GM12875 (cell line): Measurements from ENCODE around the gene IL1RAPL2.
"Not testable (repeated sequence)": the region's sequence is repeated elsewhere in the genome, so short reads cannot be mapped to it uniquely, and the experiment has no call there.

Experiments used
- H3K4me3 ChIP-seq: one replicate; pipeline ENCODE4 v1.5.1; 2011; ENCODE audit warnings: low read depth, low read length, control low read depth
- CTCF ChIP-seq: IDR thresholded peaks from 2 replicates; pipeline ENCODE4 v1.5.1; 2011; ENCODE audit warnings: low read depth, mild to moderate bottlenecking, control low read depth, inconsistent platforms, low read length, moderate library complexity, borderline replicate concordance; ENCODE audit not compliant: insufficient read depth

IL1RAPL2 gene

DNA sequence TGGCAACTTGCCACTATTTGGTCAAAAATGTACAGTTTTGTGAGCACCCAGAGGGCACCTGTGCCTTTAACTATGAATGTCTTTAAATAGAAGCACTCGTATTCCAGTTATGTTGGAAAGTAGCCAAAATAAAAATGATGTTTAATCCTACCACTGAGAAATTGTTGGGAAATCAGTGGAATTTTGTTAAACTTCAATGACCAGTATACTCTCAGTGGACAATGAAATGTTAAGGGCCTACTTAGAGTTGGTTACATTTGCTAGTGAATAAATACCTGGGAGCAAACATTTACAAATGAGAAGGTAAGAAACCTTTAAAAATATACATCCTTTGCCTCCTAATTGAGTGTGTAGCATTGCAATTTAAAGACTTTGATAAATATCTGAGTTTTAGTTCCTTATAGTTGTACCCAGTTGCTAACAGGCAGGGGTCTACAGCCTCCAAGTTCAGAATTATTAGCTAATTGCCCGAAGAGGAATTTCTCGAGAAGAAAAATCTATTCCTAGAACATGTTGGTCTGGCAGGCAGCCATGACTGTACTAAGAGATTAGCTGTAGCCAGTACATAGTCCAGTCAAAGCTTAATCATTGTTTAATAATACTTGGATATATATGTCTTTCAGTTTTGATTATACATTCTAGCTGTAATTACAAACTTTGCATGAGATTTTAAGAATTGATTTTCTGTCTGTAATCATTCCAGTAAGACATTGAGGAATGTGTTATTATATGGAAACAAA is 93.2 kb downstream of the IL1RAPL2 start:
- H3K4me3 ChIP-seq: no peak overlapping the region
- no peak for TF ChIP-seq CTCF

- no peak for TF ChIP-seq CTCF
- H3K4me3 ChIP-seq: no peak overlapping the region
Measured at GRCh38 chrX:104660092-104660491, 94.1 kb downstream of the IL1RAPL2 start.

GRCh38 chrX:104662694-104663093 is 96.7 kb downstream of the IL1RAPL2 start:
- H3K4me3 ChIP-seq: no peak overlapping the region
- TF ChIP-seq CTCF: no peak

DNA sequence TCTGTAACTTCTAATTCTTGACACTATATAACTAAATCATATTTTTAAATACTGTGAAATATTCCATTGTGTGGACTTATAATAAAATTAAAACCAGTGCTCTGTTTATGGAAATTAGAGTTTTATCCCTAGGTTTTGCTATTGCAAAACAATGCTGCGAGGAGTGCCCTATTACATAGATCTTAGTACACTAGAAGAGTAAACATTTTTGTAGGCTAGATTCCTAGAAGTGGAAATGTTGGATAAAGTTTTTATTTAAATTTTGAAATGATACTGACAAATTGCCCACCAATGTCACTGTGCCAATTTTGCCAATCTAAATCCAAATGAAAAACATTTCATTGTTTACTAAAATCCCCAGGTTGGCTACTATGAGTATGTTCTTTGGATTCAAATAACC is 99.7 kb downstream of the IL1RAPL2 start:
- H3K4me3 ChIP-seq: no peak overlapping the region
- TF ChIP-seq CTCF: no peak

DNA sequence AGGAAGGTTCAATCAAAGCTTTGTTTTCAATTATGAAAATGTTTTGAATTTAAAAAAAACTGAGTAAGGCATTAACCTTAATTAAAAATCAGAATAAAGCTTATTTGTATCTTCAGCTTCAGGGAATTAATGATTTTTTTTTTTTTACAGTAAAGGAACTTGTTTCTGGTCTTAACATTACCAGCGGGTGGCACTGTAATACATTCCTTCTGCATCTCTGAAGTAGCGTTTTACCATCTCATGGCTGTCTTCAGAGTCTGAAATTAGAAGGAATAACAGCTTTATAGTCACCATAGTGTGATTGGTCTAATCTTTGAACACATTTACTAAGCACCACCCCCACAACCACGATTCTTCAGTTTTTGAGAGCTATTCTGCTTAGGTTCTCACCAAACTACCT is 102.6 kb downstream of the IL1RAPL2 start:
- no peak for TF ChIP-seq CTCF
- no peak overlapping the region for H3K4me3 ChIP-seq

DNA sequence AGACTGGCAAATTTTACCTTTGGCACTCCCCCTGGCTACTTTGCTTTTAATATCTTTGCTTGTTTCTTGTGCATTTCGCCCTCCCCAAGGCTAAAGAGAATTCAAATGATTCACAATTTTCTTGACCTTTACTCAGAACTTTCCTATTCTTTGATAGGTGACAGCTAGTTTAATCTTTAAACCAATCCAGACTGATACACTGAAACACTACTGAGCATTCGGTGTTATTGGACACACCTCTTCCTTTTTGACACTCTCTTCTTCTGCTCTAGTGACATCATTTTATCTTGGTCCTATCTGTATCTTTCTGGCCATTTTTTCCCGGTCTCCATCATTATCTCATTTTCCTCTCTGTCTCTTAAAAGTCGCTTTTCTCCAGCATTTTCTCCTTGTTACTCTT is 103.1 kb downstream of the IL1RAPL2 start:
- TF ChIP-seq CTCF: no peak

DNA sequence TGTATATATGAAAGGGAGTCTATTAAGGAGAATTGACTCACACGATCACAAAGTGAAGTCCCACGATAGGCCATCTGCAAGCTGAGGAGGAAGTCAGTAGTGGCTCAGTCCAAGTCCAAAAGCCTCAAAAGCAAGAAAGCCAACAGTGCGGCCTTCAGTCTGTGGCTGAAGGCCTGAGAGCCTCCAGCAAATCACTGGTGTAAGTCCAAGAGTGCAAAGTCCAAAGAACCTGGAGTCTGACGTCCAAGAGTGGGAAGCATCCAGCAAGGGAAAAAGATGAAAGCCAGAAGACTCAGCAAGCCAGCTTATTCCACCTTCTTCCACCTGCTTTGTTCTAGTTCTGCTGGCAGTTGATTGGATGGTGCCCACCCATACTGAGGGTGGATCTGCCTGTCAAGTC is 104.1 kb downstream of the IL1RAPL2 start:
- no peak overlapping the region for H3K4me3 ChIP-seq
- no peak for TF ChIP-seq CTCF

More for the DNA sequence above, 103.1 kb downstream of the IL1RAPL2 start:
- no peak overlapping the region for H3K4me3 ChIP-seq

- H3K4me3 ChIP-seq: not testable (repeated sequence)
Measured at GRCh38 chrX:104677517-104677916, 111.5 kb downstream of the IL1RAPL2 start.
